ENCODE data around the gene TRIM24.

DNA sequence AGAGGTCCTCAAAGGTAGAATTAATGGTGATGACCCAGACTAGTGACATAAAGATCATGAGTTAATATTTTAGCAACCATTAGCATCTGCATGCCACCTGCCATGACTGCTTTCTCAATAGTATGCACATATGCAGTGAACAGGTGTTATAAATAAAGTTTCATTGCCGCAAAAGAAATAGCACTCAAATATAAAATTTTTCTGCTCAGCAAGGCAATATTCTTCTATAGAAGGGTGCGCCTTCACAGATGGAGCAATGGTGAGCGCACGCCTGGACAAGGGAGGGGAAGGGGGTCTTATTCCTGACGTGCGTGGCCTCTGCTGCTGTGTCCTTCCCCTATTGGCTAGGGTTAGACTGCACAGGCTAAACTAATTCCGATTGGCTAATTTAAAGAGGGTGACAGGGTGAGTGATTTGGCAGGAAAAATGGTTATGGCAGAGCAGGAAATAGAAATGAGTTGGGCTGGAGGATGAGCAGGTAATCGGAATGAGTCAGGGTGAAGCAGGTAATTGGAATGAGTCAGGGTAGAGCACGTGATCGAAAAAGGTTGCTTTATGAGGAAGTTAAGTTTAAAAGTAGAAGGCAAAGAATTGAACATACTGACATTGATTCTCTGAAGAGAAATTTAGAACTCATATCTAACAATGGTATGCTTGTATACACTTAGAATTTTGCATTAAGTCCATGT, 24.7 kb upstream of the TRIM24 start:
- TF ChIP-seq POLR2A (IDR thresholded peaks at IDR 0.05; ENCODE audit: low read length) (no peak), GATA1 (IDR thresholded peaks at IDR 0.05; ENCODE audit: low read depth, low read length) (no peak)
